ENCODE results near the gene WIZ. TPM values are rescaled to one million over a fixed set of nuclear protein-coding genes. Genes with fewer than 3 reads are reported as not detected.

The WIZ gene
- total and polyA plus RNA-seq, 12 donors, result 18.7 to 34.3 (median 21.3) TPM

DNA sequence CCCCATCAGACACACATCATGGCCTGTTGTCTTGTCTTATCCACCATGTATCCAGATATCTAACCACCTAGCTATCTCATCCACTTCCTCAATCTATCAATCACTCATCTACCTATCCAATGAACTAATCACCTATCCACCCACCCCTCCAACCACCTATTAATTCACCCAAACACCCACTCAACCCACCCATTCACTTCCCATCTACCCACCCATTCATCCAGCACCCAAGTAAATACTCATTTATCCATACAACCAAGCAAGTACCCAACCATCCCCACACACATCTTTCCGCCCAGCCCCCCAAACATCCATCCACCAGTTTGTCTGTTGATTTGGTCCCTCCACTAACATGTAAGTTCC lies 753 bp upstream of the WIZ start:
- Histone ChIP-seq H3K4me1 (peaks cover 6 to 38% (median 28%) of the 10 kb centered on the region in 9 donors), H3K27me3 (peaks cover 3 to 19% (median 10%) of the 10 kb centered on the region in 7 donors), H3K4me3 (no peak overlapping the region), H3K9me3 (no peaks in the 10 kb centered on the region), H3K27ac (peak overlapping the region in 6 of 10 donors; percentile 72 to 93 (median 89)), H3K36me3 (peaks cover 0 to 30% (median 0%) of the 10 kb centered on the region in 9 donors)
- DNase-seq, result no peak
- TF ChIP-seq, protein P1, sequence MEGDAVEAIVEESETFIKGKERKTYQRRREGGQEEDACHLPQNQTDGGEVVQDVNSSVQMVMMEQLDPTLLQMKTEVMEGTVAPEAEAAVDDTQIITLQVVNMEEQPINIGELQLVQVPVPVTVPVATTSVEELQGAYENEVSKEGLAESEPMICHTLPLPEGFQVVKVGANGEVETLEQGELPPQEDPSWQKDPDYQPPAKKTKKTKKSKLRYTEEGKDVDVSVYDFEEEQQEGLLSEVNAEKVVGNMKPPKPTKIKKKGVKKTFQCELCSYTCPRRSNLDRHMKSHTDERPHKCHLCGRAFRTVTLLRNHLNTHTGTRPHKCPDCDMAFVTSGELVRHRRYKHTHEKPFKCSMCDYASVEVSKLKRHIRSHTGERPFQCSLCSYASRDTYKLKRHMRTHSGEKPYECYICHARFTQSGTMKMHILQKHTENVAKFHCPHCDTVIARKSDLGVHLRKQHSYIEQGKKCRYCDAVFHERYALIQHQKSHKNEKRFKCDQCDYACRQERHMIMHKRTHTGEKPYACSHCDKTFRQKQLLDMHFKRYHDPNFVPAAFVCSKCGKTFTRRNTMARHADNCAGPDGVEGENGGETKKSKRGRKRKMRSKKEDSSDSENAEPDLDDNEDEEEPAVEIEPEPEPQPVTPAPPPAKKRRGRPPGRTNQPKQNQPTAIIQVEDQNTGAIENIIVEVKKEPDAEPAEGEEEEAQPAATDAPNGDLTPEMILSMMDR (IDR thresholded peaks at IDR 0.05), result no peak
- no peak for ATAC-seq
- intact Hi-C loops (cut with DNase I), result loop anchor here in 3 of 10 donors (5.0 to 10.0 kb wide), 4 partner anchors 33 to 346 kb away; partner anchors contain the start of genes AKAP8L (in 1 of the 3) and SYDE1 (in 1 of the 3)
- WGBS, 2 donors, result 88 to 95% methylated on average over 1 of the region's 1 CpG

DNA sequence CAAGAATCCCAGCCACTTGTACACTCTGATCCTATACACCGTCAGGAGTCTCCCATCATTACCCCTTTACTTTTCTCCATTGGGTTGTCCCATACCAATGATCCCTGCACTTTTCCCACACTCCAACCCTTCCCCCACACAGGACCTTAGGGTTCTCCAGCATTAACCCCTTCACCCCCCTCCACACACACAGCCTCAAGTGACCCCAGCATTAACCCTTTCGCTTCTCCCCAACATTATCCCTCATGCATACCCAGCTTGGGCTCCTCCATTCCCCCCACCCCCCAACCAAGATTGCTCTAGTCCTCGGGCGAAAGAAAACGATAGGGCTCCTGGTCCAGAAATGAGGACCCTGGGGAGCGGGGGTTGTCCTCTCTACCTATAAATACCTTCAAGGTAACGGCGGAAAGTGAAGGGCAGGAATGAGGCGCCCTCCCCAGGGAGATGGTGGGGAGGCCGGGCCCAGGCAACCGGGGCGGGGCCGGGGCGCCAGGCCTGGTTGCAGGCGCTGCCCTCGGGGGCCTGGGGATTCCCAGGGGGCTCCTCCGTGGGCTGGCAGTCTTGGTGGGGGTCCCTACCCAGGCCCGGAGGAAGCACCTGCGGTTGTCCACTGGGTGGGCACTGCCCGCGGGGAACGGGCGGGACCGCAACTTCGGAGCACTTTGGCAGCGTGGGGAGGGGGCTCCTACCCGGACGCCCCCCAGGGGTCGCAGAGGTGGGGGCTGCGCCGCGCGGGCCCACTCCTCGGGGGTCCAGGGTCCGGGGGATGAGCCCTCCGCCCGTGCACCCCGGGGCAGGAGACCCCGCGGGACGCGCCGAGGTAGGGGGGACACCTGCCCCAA lies 757 bp downstream of the WIZ start:
- TF ChIP-seq, protein P1 (IDR thresholded peaks at IDR 0.05), result no peak
- DNase-seq (peak in 1 of 2 donors; percentile 29), ATAC-seq (no peak)
- Histone ChIP-seq H3K4me3 (peak overlapping the region; percentile 62 to 97 (median 77)), H3K4me1 (peaks cover 13 to 53% (median 39%) of the 10 kb centered on the region in 9 donors), H3K9me3 (no peaks in the 10 kb centered on the region), H3K36me3 (peaks cover 0 to 14% (median 0%) of the 10 kb centered on the region in 9 donors), H3K27me3 (peaks cover 0 to 4% (median 0%) of the 10 kb centered on the region in 7 donors), H3K27ac (peak overlapping the region; percentile 78 to 93 (median 86))
- intact Hi-C loops (cut with DNase I), result loop anchor here in 2 of 10 donors (1.0 to 5.0 kb wide), 2 partner anchors 30 to 72 kb away; partner anchors contain the start of gene AKAP8 (in 1 of the 2)
- 2 to 3% methylated on average over 25 to 43 of the region's 43 CpGs for WGBS, 2 donors

DNA sequence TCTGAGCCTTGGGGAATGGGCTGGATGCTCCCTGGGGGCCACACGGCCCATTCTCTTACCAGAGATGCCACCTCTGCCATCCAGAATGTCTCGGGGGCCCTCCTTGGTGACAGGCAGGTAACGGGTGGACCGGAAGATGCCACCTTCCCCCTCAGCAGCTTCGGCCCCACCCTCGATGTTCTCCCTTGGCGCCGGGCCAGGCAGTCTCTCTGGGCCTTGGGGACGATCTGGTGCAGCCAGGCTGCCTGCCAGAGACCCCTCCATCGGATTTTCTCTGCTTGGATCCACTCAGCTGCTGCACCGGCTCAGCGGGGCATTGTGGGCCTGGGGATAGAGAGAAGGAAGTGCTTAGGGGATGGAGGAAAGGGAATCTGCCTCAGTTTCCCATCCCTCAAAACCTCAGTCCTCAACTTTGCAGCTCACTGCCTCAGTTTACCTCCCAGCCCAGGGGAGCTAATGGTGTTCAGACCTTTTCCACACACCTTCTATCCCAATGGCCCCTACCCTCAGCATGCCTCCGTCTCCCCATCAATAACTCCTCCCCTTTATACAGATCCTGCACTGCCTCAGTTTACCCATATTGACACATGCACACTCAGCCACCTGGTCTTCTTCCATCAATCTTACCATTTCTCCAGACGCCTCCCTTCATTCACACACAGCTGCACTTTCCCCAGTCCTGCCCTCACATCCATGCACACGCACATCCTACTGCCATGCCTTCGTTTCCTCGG lies 1.5 kb downstream of the WIZ start:
- H3K4me1 ChIP-seq, result peaks cover 13 to 54% (median 37%) of the 10 kb centered on the region in 9 donors

More for the DNA sequence above, 1.5 kb downstream of the WIZ start:
- Histone ChIP-seq H3K9me3 (no peaks in the 10 kb centered on the region), H3K36me3 (peaks cover 0 to 14% (median 0%) of the 10 kb centered on the region in 9 donors), H3K27ac (peak overlapping the region in 4 of 10 donors; percentile 78 to 93 (median 89)), H3K27me3 (no peaks in the 10 kb centered on the region), H3K4me3 (peak overlapping the region in 1 of 10 donors; percentile 97)
- WGBS, 2 donors, result 51 to 53% methylated on average over 17 of the region's 17 CpGs
- ATAC-seq, result no peak
- DNase-seq, result no peak
- intact Hi-C loops (cut with DNase I), result loop anchor here in 1 of 10 donors (5.0 kb wide), 1 partner anchor 71 kb away; the partner anchor contains the start of gene AKAP8
- TF ChIP-seq, protein P1 (IDR thresholded peaks at IDR 0.05), result no peak
